Measurements from ENCODE around the gene RREB1. TPM values are rescaled to one million over a fixed set of nuclear protein-coding genes. Genes with fewer than 3 reads are reported as not detected.

Gene RREB1
- total RNA-seq, 1 experiment from 2014 or later = 35.8 TPM

DNA sequence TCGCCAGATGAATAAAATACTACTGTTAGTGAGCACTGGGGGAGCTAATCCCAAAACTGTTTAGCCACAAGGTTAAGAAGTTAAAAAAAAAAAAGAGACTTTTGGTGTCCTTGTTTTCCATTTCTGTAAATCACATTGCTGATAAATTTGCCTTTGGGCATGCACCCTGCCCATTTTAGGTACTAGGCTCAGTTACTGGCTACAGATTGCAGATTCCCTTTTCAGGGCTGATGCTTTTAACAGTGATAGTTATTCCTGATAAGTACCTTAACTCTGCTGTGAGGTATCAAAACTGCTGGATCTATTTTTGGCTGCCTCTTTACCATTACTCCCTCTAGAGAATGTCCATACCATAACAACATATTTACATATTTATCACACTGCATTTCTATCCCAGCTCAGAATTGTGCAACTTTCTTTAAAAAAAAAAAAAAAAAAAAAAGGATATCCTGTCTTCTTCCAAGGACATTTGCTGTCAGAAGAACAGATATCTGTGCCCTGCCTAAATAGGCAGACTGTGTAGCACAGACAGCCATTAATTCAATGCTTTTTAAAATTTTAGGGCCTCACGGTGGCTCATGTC, 110.7 kb downstream of the RREB1 start:
- Histone ChIP-seq H2AFZ (ENCODE audit: low read length) (no peak overlapping the region), H3K79me2 (ENCODE audit: insufficient read depth, low read length) (no peaks in the 10 kb centered on the region), H3K23me2 (ENCODE audit: insufficient read length, low read depth, low read length, poor library complexity, severe bottlenecking) (no peaks in the 10 kb centered on the region), H4K20me1 (ENCODE audit: control insufficient read depth, insufficient read depth, insufficient read length) (no peaks in the 10 kb centered on the region), H3K4me1 (ENCODE audit: insufficient read depth, low read length) (no peaks in the 10 kb centered on the region), H3T11ph (ENCODE audit: low read length) (no peak overlapping the region), H3K4ac (ENCODE audit: low read depth, low read length) (no peak overlapping the region), H3K56ac (ENCODE audit: insufficient read length, low read depth, low read length) (no peak overlapping the region), H3K18ac (ENCODE audit: insufficient read length, low read depth, low read length) (no peak overlapping the region), H2BK120ac (ENCODE audit: low read depth, low read length, poor library complexity, severe bottlenecking) (no peak overlapping the region), H4K5ac (ENCODE audit: insufficient read length, low read depth, low read length) (no peak overlapping the region), H3K23ac (ENCODE audit: insufficient read length, low read depth, low read length) (no peak overlapping the region), H3K27ac (ENCODE audit: insufficient read length, low read depth, low read length) (no peak overlapping the region), H3K14ac (ENCODE audit: insufficient read depth, low read length) (no peak overlapping the region), H2AK5ac (ENCODE audit: insufficient read length, low read length) (no peak overlapping the region), H3K9me3 (ENCODE audit: control insufficient read depth, low read depth, low read length) (no peaks in the 10 kb centered on the region), H3K27me3 (ENCODE audit: insufficient read depth, low read length) (no peaks in the 10 kb centered on the region), H3K79me1 (ENCODE audit: insufficient read depth, low read depth, low read length, poor library complexity, severe bottlenecking) (no peaks in the 10 kb centered on the region), H4K8ac (replicated peaks; ENCODE audit: insufficient read length, low read depth, low read length) (no peak overlapping the region), H2BK12ac (ENCODE audit: insufficient read length, low read depth, low read length) (no peak overlapping the region), H2BK15ac (ENCODE audit: low read depth, low read length) (no peak overlapping the region), H4K91ac (ENCODE audit: insufficient read length, low read depth, low read length) (no peak overlapping the region), H3K4me2 (ENCODE audit: insufficient read depth, insufficient read length, low read length) (no peak overlapping the region), H3K9ac (ENCODE audit: extremely low read depth, insufficient read length, low read length) (no peak overlapping the region), H2BK5ac (ENCODE audit: insufficient read length, low read length) (no peak overlapping the region), H2BK20ac (ENCODE audit: low read depth, low read length, poor library complexity, severe bottlenecking) (no peak overlapping the region)
- no peaks in the 10 kb centered on the region for H3K27me3 Mint-ChIP-seq (ENCODE audit: low read depth)
- peak overlapping the region in 1 of 3 experiments; percentile 74; a peak in 1 of 7 replicates for H3K27ac Mint-ChIP-seq
- H3K4me1 Mint-ChIP-seq = peaks cover 19 to 34% of the 10 kb centered on the region in 2 experiments
- no peaks in the 10 kb centered on the region for H3K9me3 Mint-ChIP-seq
- TF ChIP-seq, protein P1, sequence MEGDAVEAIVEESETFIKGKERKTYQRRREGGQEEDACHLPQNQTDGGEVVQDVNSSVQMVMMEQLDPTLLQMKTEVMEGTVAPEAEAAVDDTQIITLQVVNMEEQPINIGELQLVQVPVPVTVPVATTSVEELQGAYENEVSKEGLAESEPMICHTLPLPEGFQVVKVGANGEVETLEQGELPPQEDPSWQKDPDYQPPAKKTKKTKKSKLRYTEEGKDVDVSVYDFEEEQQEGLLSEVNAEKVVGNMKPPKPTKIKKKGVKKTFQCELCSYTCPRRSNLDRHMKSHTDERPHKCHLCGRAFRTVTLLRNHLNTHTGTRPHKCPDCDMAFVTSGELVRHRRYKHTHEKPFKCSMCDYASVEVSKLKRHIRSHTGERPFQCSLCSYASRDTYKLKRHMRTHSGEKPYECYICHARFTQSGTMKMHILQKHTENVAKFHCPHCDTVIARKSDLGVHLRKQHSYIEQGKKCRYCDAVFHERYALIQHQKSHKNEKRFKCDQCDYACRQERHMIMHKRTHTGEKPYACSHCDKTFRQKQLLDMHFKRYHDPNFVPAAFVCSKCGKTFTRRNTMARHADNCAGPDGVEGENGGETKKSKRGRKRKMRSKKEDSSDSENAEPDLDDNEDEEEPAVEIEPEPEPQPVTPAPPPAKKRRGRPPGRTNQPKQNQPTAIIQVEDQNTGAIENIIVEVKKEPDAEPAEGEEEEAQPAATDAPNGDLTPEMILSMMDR (conservative IDR thresholded peaks at IDR 0.05) = no peak
- no CpG with 5 or more reads among the region's 2 CpGs for WGBS (ENCODE audit: extremely low coverage, insufficient read length, low lambda C conversion rate)
- H3K4me3 Mint-ChIP-seq = no peak overlapping the region
- H3K36me3 Mint-ChIP-seq (ENCODE audit: insufficient read depth in 1 of 3, low read depth in 3 of 3) = peaks cover 5 to 42% (median 19%) of the 10 kb centered on the region in 3 experiments; a peak in 6 of 7 replicates
- DNase-seq = no peak

All from H9 (cell line).